Stimulated activated CD4-positive, alpha-beta T cell treated with anti-CD3 and anti-CD28 coated beads, Interleukin-4, amount 100 ng/mL, for 1 hour (primary cell): ENCODE data around the gene ANKRD23.
"Not testable (repeated sequence)": the region's sequence is repeated elsewhere in the genome, so short reads cannot be mapped to it uniquely, and the experiment has no call there.

ENCODE experiments used
- DNase-seq: peaks from one replicate; pipeline ENCODE4 v3.0.0-alpha.2; 2020

Gene ANKRD23

GRCh38 chr2:96843538-96844268, at the start of gene ANKRD23:
Gene ANKRD23, minus strand, starts transcription at chr2:96844021. Its CDS starts 29 bp downstream, at chr2:96843992.
- DNase-seq, result no peak

- DNase-seq, result no peak
Measured at GRCh38 chr2:96891591-96892333, 47.9 kb upstream of the ANKRD23 start.

- no peak for DNase-seq
Measured at GRCh38 chr2:96890726-96891385, 47.0 kb upstream of the ANKRD23 start.

GRCh38 chr2:96890252-96890651, 46.4 kb upstream of the ANKRD23 start:
- no peak for DNase-seq

GRCh38 chr2:96889502-96889901, 45.7 kb upstream of the ANKRD23 start:
- DNase-seq, result not testable (repeated sequence)

- DNase-seq, result no peak
Measured at GRCh38 chr2:96888072-96889011, 44.5 kb upstream of the ANKRD23 start.

GRCh38 chr2:96887493-96888012, 43.7 kb upstream of the ANKRD23 start:
- no peak for DNase-seq

GRCh38 chr2:96885432-96886347, 41.9 kb upstream of the ANKRD23 start:
- no peak for DNase-seq

- no peak for DNase-seq
Measured at GRCh38 chr2:96884299-96885094, 40.7 kb upstream of the ANKRD23 start.

GRCh38 chr2:96883306-96883705, 39.5 kb upstream of the ANKRD23 start:
- DNase-seq, result no peak

- no peak for DNase-seq
Measured at GRCh38 chr2:96882906-96883305, 39.1 kb upstream of the ANKRD23 start.

GRCh38 chr2:96882230-96882629, 38.4 kb upstream of the ANKRD23 start:
- DNase-seq, result no peak

- DNase-seq, result no peak
Measured at GRCh38 chr2:96881349-96882195, 37.8 kb upstream of the ANKRD23 start.

GRCh38 chr2:96880891-96881273, 37.1 kb upstream of the ANKRD23 start:
- DNase-seq, result no peak

GRCh38 chr2:96879545-96880040, 35.8 kb upstream of the ANKRD23 start:
- DNase-seq, result no peak

GRCh38 chr2:96878796-96879544, 35.1 kb upstream of the ANKRD23 start:
- DNase-seq, result no peak

GRCh38 chr2:96878171-96878570, 34.4 kb upstream of the ANKRD23 start:
- no peak for DNase-seq

- DNase-seq, result no peak
Measured at GRCh38 chr2:96877631-96878092, 33.8 kb upstream of the ANKRD23 start.
